OCI-LY7 (cell line): ENCODE data around the gene MAP1LC3B.

Experiments used
- EZH2phosphoT487 ChIP-seq: fragments of 200-600 bp; sonication (generic); IDR thresholded peaks from 2 replicates; pipeline ENCODE4 v1.6.1; 2018; ENCODE audit warnings: low read depth, borderline replicate concordance, mild to moderate bottlenecking, mixed run types, antibody characterized with exemption, low read length, moderate library complexity, mixed read lengths
- TF ChIP-seq, protein P1 (sequence below): fragments of 200-600 bp; sonication (generic); conservative IDR thresholded peaks from 2 replicates; pipeline ENCODE4 v1.5.1; 2014; ENCODE audit warnings: mild to moderate bottlenecking, antibody characterized with exemption, low read length, moderate library complexity, mixed read lengths

DNA sequence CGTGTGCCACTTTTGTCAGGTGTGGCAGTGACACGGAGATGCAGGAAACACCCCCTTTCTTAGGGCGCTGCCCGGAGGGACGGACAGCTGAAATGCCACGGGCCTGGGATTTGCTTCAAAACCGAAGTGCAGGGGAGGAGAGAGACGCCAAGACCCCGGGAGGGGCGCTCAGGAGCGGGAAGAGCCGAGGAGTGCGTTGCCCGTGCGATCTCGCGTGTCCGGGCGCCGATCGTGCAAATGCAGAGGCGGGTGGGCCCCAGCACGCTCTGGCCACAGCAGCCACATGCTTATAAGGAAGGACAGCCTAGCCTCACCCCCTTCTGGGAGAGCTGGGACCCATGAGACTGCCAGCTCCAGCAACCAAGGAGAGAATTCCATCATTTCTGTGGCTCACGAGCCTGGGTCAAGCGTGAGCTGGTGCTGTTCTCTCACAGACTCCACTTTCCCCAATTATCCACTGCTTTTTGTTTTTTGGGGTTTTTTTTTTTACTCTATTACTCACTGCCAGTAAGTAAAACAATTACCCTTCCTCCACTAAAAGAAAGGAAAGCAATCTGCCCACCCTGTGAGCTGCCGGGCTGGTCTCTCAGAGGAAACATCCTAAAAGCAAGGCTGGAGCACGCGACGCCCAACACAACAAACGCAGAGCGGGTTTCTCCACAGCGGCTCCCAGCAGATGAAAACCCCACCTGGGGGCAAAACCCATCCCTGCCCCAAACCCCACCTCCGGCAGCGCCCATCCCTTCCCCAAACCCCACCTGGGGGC, 47.8 kb upstream of the MAP1LC3B start:
- TF ChIP-seq, protein P1, sequence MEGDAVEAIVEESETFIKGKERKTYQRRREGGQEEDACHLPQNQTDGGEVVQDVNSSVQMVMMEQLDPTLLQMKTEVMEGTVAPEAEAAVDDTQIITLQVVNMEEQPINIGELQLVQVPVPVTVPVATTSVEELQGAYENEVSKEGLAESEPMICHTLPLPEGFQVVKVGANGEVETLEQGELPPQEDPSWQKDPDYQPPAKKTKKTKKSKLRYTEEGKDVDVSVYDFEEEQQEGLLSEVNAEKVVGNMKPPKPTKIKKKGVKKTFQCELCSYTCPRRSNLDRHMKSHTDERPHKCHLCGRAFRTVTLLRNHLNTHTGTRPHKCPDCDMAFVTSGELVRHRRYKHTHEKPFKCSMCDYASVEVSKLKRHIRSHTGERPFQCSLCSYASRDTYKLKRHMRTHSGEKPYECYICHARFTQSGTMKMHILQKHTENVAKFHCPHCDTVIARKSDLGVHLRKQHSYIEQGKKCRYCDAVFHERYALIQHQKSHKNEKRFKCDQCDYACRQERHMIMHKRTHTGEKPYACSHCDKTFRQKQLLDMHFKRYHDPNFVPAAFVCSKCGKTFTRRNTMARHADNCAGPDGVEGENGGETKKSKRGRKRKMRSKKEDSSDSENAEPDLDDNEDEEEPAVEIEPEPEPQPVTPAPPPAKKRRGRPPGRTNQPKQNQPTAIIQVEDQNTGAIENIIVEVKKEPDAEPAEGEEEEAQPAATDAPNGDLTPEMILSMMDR: no peak
- TF ChIP-seq EZH2phosphoT487: no peak
